DOHH2 (cell line): ENCODE measurements around the gene RHBDD3.

Experiments
- H3F3A ChIP-seq: fragments of 200-600 bp; sonication (generic), shearing (Covaris generic); 2 replicates; pipeline ENCODE4 v1.6.0; 2016; ENCODE audit warnings: antibody characterized with exemption, mild to moderate bottlenecking; ENCODE audit not compliant: control insufficient read depth, insufficient read depth
- H3K27ac ChIP-seq: fragments of 200-600 bp; sonication (generic); 2 replicates; pipeline ENCODE4 v1.5.1; 2014; ENCODE audit warnings: low read depth, mild to moderate bottlenecking, low read length, moderate library complexity
- H3K27me3 ChIP-seq: fragments of 200-600 bp; sonication (generic); 2 replicates; pipeline ENCODE4 v1.6.1; 2014; ENCODE audit warnings: mild to moderate bottlenecking, low read length, mixed read lengths; ENCODE audit not compliant: control insufficient read depth
- H3K36me3 ChIP-seq: fragments of 200-600 bp; sonication (generic); 2 replicates; pipeline ENCODE4 v1.6.1; 2014; ENCODE audit warnings: mild to moderate bottlenecking, low read length, moderate library complexity, mixed read lengths; ENCODE audit not compliant: control insufficient read depth
- H3K4me1 ChIP-seq: fragments of 200-600 bp; sonication (generic); 2 replicates; pipeline ENCODE4 v1.6.1; 2014; ENCODE audit warnings: mild to moderate bottlenecking, low read length, mixed read lengths; ENCODE audit not compliant: control insufficient read depth
- H3K4me2 ChIP-seq: fragments of 200-600 bp; sonication (generic); 2 replicates; pipeline ENCODE4 v1.6.0; 2014; ENCODE audit warnings: mild to moderate bottlenecking, low read length, moderate library complexity
- H3K4me3 ChIP-seq: fragments of 200-600 bp; sonication (generic); 2 replicates; pipeline ENCODE4 v1.5.1; 2014; ENCODE audit warnings: mild to moderate bottlenecking, low read length, mixed read lengths
- H3K79me2 ChIP-seq: fragments of 200-600 bp; sonication (generic); 2 replicates; pipeline ENCODE4 v1.6.1; 2014; ENCODE audit warnings: mild to moderate bottlenecking, low read length, mixed read lengths; ENCODE audit not compliant: control insufficient read depth
- H3K9me2 ChIP-seq: fragments of 200-600 bp; sonication (generic); replicated peaks from 2 replicates; pipeline ENCODE4 v1.6.1; 2014; ENCODE audit warnings: mild to moderate bottlenecking, low read length, mixed read lengths; ENCODE audit not compliant: control insufficient read depth
- H3K9me3 ChIP-seq: fragments of 200-600 bp; sonication (generic); 2 replicates; pipeline ENCODE4 v1.6.1; 2014; ENCODE audit warnings: antibody characterized with exemption, low read length, mixed read lengths; ENCODE audit not compliant: control insufficient read depth, insufficient read depth
- H4K20me1 ChIP-seq: fragments of 200-600 bp; sonication (generic); 2 replicates; pipeline ENCODE4 v1.6.0; 2014; ENCODE audit warnings: low read depth, mild to moderate bottlenecking, antibody characterized with exemption, low read length, moderate library complexity; ENCODE audit not compliant: control insufficient read depth, insufficient read depth
- CTCF ChIP-seq: fragments of 200-600 bp; sonication (generic); IDR thresholded peaks from one replicate; pipeline ENCODE4 v1.5.1; 2014; ENCODE audit warnings: antibody characterized with exemption, mild to moderate bottlenecking, low read depth, low read length; ENCODE audit not compliant: poor library complexity, severe bottlenecking
- EZH2phosphoT487 ChIP-seq: fragments of 200-600 bp; sonication (generic); IDR thresholded peaks from 2 replicates; pipeline ENCODE4 v1.6.1; 2017; ENCODE audit warnings: borderline replicate concordance, mild to moderate bottlenecking, antibody characterized with exemption, low read length, moderate library complexity, mixed read lengths

RHBDD3 gene

GRCh38 chr22:29265929-29266328 is 1.9 kb downstream of the RHBDD3 start:
- H3K4me3 ChIP-seq: peak overlapping the region; percentile 93; the same call in 1 of the 2 replicates
- H3K27ac ChIP-seq: no peak overlapping the region
- no peaks in the 10 kb centered on the region for H3K9me2 ChIP-seq
- H3K4me1 ChIP-seq: peaks cover 24% of the 10 kb centered on the region
- no peaks in the 10 kb centered on the region for H3K27me3 ChIP-seq
- H3K9me3 ChIP-seq: no peaks in the 10 kb centered on the region
- H3K4me2 ChIP-seq: peak overlapping the region; percentile 98
- TF ChIP-seq CTCF: no peak
- no peak for TF ChIP-seq EZH2phosphoT487
- peaks cover 53% of the 10 kb centered on the region for H3K79me2 ChIP-seq
- no peaks in the 10 kb centered on the region for H3F3A ChIP-seq
- H4K20me1 ChIP-seq: peaks cover 20% of the 10 kb centered on the region
- H3K36me3 ChIP-seq: peaks cover 65% of the 10 kb centered on the region

- Histone ChIP-seq H3K36me3 (peaks cover 58% of the 10 kb centered on the region), H4K20me1 (peaks cover 14% of the 10 kb centered on the region), H3K4me1 (peaks cover 17% of the 10 kb centered on the region), H3K27me3 (no peaks in the 10 kb centered on the region), H3K4me2 (no peak overlapping the region), H3F3A (no peaks in the 10 kb centered on the region), H3K9me3 (no peaks in the 10 kb centered on the region), H3K27ac (no peak overlapping the region), H3K4me3 (no peak overlapping the region), H3K9me2 (no peaks in the 10 kb centered on the region), H3K79me2 (peaks cover 47% of the 10 kb centered on the region)
- TF ChIP-seq EZH2phosphoT487 (no peak), CTCF (no peak)
These were observed 2.5 kb downstream of the RHBDD3 start for GRCh38 chr22:29265305-29265704.

- no peaks in the 10 kb centered on the region for H3K9me3 ChIP-seq
- H3K27ac ChIP-seq: no peak overlapping the region
- no peaks in the 10 kb centered on the region for H4K20me1 ChIP-seq
- peaks cover 9% of the 10 kb centered on the region for H3K4me1 ChIP-seq
- TF ChIP-seq EZH2phosphoT487 (no peak), CTCF (no peak)
- peaks cover 44% of the 10 kb centered on the region for H3K36me3 ChIP-seq
- peaks cover 32% of the 10 kb centered on the region for H3K79me2 ChIP-seq
- no peaks in the 10 kb centered on the region for H3F3A ChIP-seq
- no peaks in the 10 kb centered on the region for H3K27me3 ChIP-seq
- H3K9me2 ChIP-seq: no peaks in the 10 kb centered on the region
- H3K4me2 ChIP-seq: no peak overlapping the region
- H3K4me3 ChIP-seq: no peak overlapping the region
These were observed 3.9 kb downstream of the RHBDD3 start for GRCh38 chr22:29263791-29264276.
